Right lobe of liver (tissue), 6 donors: Measurements from ENCODE around the gene CALHM6. TPM values are rescaled to one million over a fixed set of nuclear protein-coding genes. Genes with fewer than 3 reads are reported as not detected.

Experiments used
- ATAC-seq, 4 donors: fragments of 200-7000 bp; cut with Tn5 transposase; one replicate each; pipeline ENCODE4 v1.9.1; 2020; ENCODE audit warnings: mild to moderate bottlenecking in 4 of 4, moderate library complexity in 4 of 4
- DNase-seq, 3 donors: peaks; one replicate each; pipeline ENCODE4 v3.0.0-alpha.2; 2020
- H3K27ac ChIP-seq, 3 donors: fragments of 200-600 bp; one replicate each; pipeline ENCODE4 v1.8.0; 2022
- H3K27me3 ChIP-seq, 2 donors: fragments of 200-600 bp; one replicate each; pipeline ENCODE4 v1.8.0; 2022
- H3K36me3 ChIP-seq, 4 donors: fragments of 200-600 bp; sonication (generic) in 1 of 4; one replicate each; pipeline versions ENCODE4 v1.5.1 to v1.8.0; 2017 to 2022; ENCODE audit warnings: control low read depth in 1 of 4
- H3K4me1 ChIP-seq, 4 donors: fragments of 200-600 bp; sonication (generic) in 1 of 4; one replicate each; pipeline versions ENCODE4 v1.5.1 to v1.8.0; 2017 to 2022; ENCODE audit warnings: control low read depth in 1 of 4
- H3K4me3 ChIP-seq, 3 donors: fragments of 200-600 bp; one replicate each; pipeline ENCODE4 v1.8.0; 2022
- H3K9me3 ChIP-seq, 4 donors: fragments of 200-600 bp; sonication (generic) in 1 of 4; one replicate each; pipeline versions ENCODE4 v1.5.1 to v1.8.0; 2017 to 2022; ENCODE audit warnings: control low read depth in 1 of 4
- CTCF ChIP-seq, 4 donors: fragments of 200-600 bp in 3 of 4; fragments of 450-650 bp in 1 of 4; IDR thresholded peaks; one replicate each; pipeline versions ENCODE4 v1.5.1 to v1.8.0; 2016 to 2022; ENCODE audit warnings: antibody characterized with exemption in 4 of 4, mild to moderate bottlenecking in 2 of 4
- POLR2A ChIP-seq: fragments of 450-650 bp; IDR thresholded peaks from one replicate; pipeline ENCODE4 v1.6.1; 2017; ENCODE audit warnings: antibody characterized with exemption, mild to moderate bottlenecking
- WGBS: methylation state at CpG from one replicate; pipeline ENCODE4 v1.1.6; 2018; ENCODE audit warnings: low coverage, low lambda C conversion rate; ENCODE audit not compliant: insufficient coverage; ENCODE audit errors: missing lambda C conversion rate; 5-methylcytosine and 5-hydroxymethylcytosine counted together
- intact Hi-C, 2 donors: fragments of 100-400 bp; cut with DNase I; formaldehyde crosslinking; loops; one replicate each; pipeline versions ENCODE4 v1.11.2 to v1.14.1; 2022
- total RNA-seq, 6 experiments: library from RNA; depleted of rRNA in 2 of 6; stranded (reverse); fragments of >200 nt in 2 of 6; fragmentation: NEBNext Ultra II Directional in 3 of 6; extraction: Animal tissue kit (Norgen Biotek cat#: 25700) in 3 of 6; gene quantifications; one replicate each; pipeline versions ENCODE4 v1.1.0 to v1.2.4, GENCODE V29; 2016 to 2023
- donor health status: DM: no; HTN: yes; CAD: no.
- donor health status: DM: no; HTN: no; CAD: no.
- donor health status: DM: no; HTN: no; CAD: no.
- donor health status: DM: no; HTN: yes; CAD: no.
- donor health status: DM: no; HTN: yes; CAD: no.

CALHM6 gene
- total RNA-seq, 6 experiments from 2014 or later, result 1.4 to 7.8 (median 3.5) TPM

- no peaks in the 10 kb centered on the region for H3K36me3 ChIP-seq
- peak; percentile 75 to 81 (median 80) for ATAC-seq
- H3K4me1 ChIP-seq, result peaks cover 0 to 8% (median 2%) of the 10 kb centered on the region in 4 donors
- TF ChIP-seq CTCF (IDR thresholded peaks at IDR 0.05) (no peak), POLR2A (no peak)
- DNase-seq, result peak; percentile 58 to 77 (median 70)
- intact Hi-C loops, result no loop called here
- H3K9me3 ChIP-seq, result no peaks in the 10 kb centered on the region
- no peaks in the 10 kb centered on the region for H3K27me3 ChIP-seq
- H3K27ac ChIP-seq, result peak overlapping the region; percentile 54 to 57 (median 54)
- WGBS, result 27% methylated on average over 27 of the region's 84 CpGs
- peak overlapping the region; percentile 43 to 51 (median 43) for H3K4me3 ChIP-seq
Measured at GRCh38 chr6:116461932-116462885, 1.0 kb downstream of the CALHM6 start.

- intact Hi-C loops, result no loop called here
- WGBS, result 48% methylated on average over 4 of the region's 4 CpGs
- no peaks in the 10 kb centered on the region for H3K9me3 ChIP-seq
- H3K4me1 ChIP-seq, result peaks cover 0 to 8% (median 2%) of the 10 kb centered on the region in 4 donors
- TF ChIP-seq POLR2A, result no peak
- no peak for TF ChIP-seq CTCF (IDR thresholded peaks at IDR 0.05)
- DNase-seq (no peak), ATAC-seq (no peak)
- no peak overlapping the region for H3K4me3 ChIP-seq
- H3K36me3 ChIP-seq, result no peaks in the 10 kb centered on the region
- no peak overlapping the region for H3K27ac ChIP-seq
- no peaks in the 10 kb centered on the region for H3K27me3 ChIP-seq
Measured at GRCh38 chr6:116463301-116463700, 2.1 kb downstream of the CALHM6 start.

DNA sequence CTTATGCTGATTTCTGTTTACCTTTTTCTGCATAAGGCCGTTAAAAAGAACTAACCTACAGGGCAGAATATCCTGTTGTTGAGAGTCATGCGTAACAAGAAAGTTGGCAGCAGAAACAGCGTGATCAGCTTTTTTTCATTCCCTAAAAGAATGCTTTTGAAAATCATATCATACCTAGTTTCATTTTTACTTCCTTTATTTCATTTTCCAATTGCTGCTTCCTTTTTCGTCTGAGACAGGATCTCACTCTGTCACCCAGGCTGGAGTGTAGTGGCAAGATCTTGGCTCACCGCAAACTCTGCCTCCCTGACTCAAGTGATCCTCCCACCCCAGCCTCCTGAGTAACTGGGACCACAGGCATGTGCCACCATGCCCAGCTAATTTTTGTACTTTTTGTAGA lies 4.1 kb downstream of the CALHM6 start:
- Histone ChIP-seq H3K36me3 (no peaks in the 10 kb centered on the region), H3K27ac (peak overlapping the region in 1 of 3 donors; percentile 58), H3K4me1 (peaks cover 0 to 8% (median 2%) of the 10 kb centered on the region in 4 donors), H3K4me3 (no peak overlapping the region), H3K27me3 (no peaks in the 10 kb centered on the region), H3K9me3 (no peaks in the 10 kb centered on the region)
- DNase-seq (no peak), ATAC-seq (peak; percentile 25 to 50 (median 42))
- 27% methylated on average over 5 of the region's 5 CpGs for WGBS
- TF ChIP-seq CTCF (IDR thresholded peaks at IDR 0.05) (no peak), POLR2A (no peak)
- intact Hi-C loops, result no loop called here

- no peak overlapping the region for H3K4me3 ChIP-seq
- H3K4me1 ChIP-seq, result peaks cover 0 to 4% (median 1%) of the 10 kb centered on the region in 4 donors
- intact Hi-C loops, result no loop called here
- H3K9me3 ChIP-seq, result no peaks in the 10 kb centered on the region
- H3K36me3 ChIP-seq, result no peaks in the 10 kb centered on the region
- DNase-seq (no peak), ATAC-seq (peak in 1 of 4 donors; percentile 18)
- H3K27me3 ChIP-seq, result no peaks in the 10 kb centered on the region
- TF ChIP-seq CTCF (IDR thresholded peaks at IDR 0.05) (no peak), POLR2A (no peak)
- no peak overlapping the region for H3K27ac ChIP-seq
- WGBS, result 100% methylated on average over 1 of the region's 1 CpG
Measured at GRCh38 chr6:116467096-116467495, 5.9 kb downstream of the CALHM6 start.
